ENCODE results near the gene MDC1.

MDC1 gene

GRCh38 chr6:30747902-30748769 lies 31.1 kb upstream of the MDC1 start:
- no peak for DNase-seq

- DNase-seq: no peak
Observed at GRCh38 chr6:30747300-30747687, 30.2 kb upstream of the MDC1 start.

- peak; percentile 95 for DNase-seq
Observed at GRCh38 chr6:30744054-30744805, 27.1 kb upstream of the MDC1 start, which contains the start of gene IER3. Gene IER3, minus strand, starts transcription at chr6:30744547. Its CDS starts 29 bp downstream, at chr6:30744518.

- no peak for DNase-seq
Observed at GRCh38 chr6:30743099-30744053, 26.3 kb upstream of the MDC1 start.

GRCh38 chr6:30742316-30743098 lies 25.4 kb upstream of the MDC1 start, which contains the start of gene FLOT1:
Gene FLOT1, minus strand, starts transcription at chr6:30742687. Its CDS starts 498 bp downstream, at chr6:30742189.
- DNase-seq: peak; percentile 96

- DNase-seq: peak; percentile 41
Observed at GRCh38 chr6:30741789-30742315, 24.8 kb upstream of the MDC1 start.

GRCh38 chr6:30741063-30741779 lies 24.1 kb upstream of the MDC1 start:
- no peak for DNase-seq

- DNase-seq: no peak
Observed at GRCh38 chr6:30740540-30740870, 23.4 kb upstream of the MDC1 start.

- DNase-seq: no peak
Observed at GRCh38 chr6:30738532-30738931, 21.5 kb upstream of the MDC1 start.

GRCh38 chr6:30735668-30736314 lies 18.7 kb upstream of the MDC1 start:
- DNase-seq: no peak

- DNase-seq: no peak
Observed at GRCh38 chr6:30732237-30732943, 15.3 kb upstream of the MDC1 start.

- no peak for DNase-seq
Observed at GRCh38 chr6:30730601-30731435, 13.7 kb upstream of the MDC1 start.

GRCh38 chr6:30727920-30728553 lies 11.0 kb upstream of the MDC1 start:
- DNase-seq: peak; percentile 78

GRCh38 chr6:30726506-30727413 lies 9.7 kb upstream of the MDC1 start:
- DNase-seq: peak; percentile 17

- peak; percentile 72 for DNase-seq
Observed at GRCh38 chr6:30725713-30726505, 8.8 kb upstream of the MDC1 start.

GRCh38 chr6:30724906-30725667 lies 8.0 kb upstream of the MDC1 start:
- DNase-seq: no peak
